MG63 (cell line): Measurements from ENCODE around the gene FLG. TPM values are rescaled to one million over a fixed set of nuclear protein-coding genes. Genes with fewer than 3 reads are reported as not detected.
"Not testable (repeated sequence)": the region's sequence is repeated elsewhere in the genome, so short reads cannot be mapped to it uniquely, and the experiment has no call there.

ENCODE experiments used
- DNase-seq: peaks from one replicate; pipeline ENCODE4 v3.0.0-alpha.2; 2020
- H3K27me3 ChIP-seq: fragments of 250-450 bp; sonication (Bioruptor Pico); 2 replicates; pipeline ENCODE4 v1.5.1; 2020; ENCODE audit warnings: mild to moderate bottlenecking, moderate library complexity
- H3K36me3 ChIP-seq: fragments of 250-450 bp; sonication (Bioruptor Pico); 2 replicates; pipeline ENCODE4 v1.5.1; 2020; ENCODE audit warnings: mild to moderate bottlenecking, moderate library complexity
- H3K4me3 ChIP-seq: fragments of 250-450 bp; sonication (Bioruptor Pico); 2 replicates; pipeline ENCODE4 v1.5.1; 2020; ENCODE audit warnings: mild to moderate bottlenecking, moderate library complexity
- H3K9me3 ChIP-seq: fragments of 250-450 bp; sonication (Bioruptor Pico); 2 replicates; pipeline ENCODE4 v1.5.1; 2020; ENCODE audit warnings: mild to moderate bottlenecking, moderate library complexity
- total RNA-seq: library from RNA; depleted of rRNA; stranded (reverse); fragments of >200 nt; shearing (Covaris generic); gene quantifications from 2 replicates; pipeline ENCODE4 v1.2.3, GENCODE V29; 2014; ENCODE audit warnings: low replicate concordance; rRNA removed

The FLG gene
- not detected in 2 replicates for total RNA-seq

DNA sequence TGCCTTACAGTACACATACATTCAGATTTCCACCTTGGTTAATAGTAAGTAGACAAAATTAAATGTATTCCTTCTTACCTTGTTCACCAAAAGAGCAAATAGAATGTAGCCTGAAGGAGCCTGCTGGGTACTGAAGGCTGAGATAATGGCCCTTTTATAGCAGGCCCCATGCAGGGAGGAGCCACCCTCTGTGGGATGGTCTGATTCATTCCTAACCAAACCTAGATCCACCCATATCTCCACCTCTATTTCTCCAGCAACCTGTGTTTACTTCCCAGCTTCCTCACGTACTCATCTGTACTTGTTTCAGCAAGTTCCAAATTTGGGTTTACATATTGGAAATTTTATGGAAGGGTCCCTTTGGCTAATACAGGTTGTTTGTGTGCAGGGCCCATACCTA, at the start of gene FLG:
FLG (minus strand) TSS at position 129 of the 400 bp plus-strand sequence. CDS start 9,783 bp downstream, outside the sequence.
- Histone ChIP-seq H3K27me3 (no peaks in the 10 kb centered on the region), H3K36me3 (no peaks in the 10 kb centered on the region), H3K9me3 (no peaks in the 10 kb centered on the region), H3K4me3 (no peak within 1 kb of the TSS)
- no peak for DNase-seq

DNA sequence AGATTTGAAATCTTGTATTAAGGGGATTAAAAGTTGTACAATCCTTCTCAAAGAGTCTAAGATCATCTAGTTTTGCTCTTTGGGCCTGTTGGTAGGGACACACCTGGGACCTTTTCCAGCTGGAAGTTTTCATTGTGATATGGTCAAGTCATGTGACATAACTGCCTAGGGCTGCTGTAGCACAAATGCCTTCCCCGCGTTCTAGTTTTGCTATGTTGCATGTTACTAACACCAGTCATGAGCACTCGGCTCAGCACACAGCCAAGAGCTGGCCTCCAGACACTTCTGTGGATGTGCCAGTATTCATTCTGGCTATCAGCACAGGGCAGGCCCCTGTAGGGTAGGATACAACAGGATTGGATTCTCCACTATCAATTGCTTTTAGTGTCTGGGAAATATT, 49.4 kb upstream of the FLG start:
- H3K9me3 ChIP-seq: 0 out of 2 replicates have a peak, but pooled peaks cover 1% of the 10 kb centered on the region
- no peak overlapping the region for H3K4me3 ChIP-seq
- DNase-seq: no peak
- H3K27me3 ChIP-seq: no peaks in the 10 kb centered on the region
- H3K36me3 ChIP-seq: no peaks in the 10 kb centered on the region

DNA sequence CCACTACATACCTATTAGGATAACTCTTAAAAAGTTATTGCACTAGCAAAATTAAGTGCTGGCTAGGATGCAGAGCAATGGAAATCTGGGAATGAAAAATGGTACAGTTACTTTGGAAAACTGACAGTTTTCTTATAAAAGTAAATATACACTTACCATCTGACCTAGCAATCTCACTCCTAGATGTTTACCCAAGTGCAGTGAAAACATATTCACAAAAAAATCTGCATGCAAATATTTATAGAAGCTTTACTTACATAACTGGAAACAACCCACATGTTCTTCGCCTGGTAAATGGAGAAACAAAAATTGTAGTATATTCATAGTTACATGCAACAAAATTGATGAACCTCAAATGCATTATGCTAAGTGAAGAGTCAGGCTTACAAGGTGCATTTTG, 47.6 kb upstream of the FLG start:
- Histone ChIP-seq H3K4me3 (no peak overlapping the region), H3K27me3 (no peaks in the 10 kb centered on the region), H3K9me3 (0 out of 2 replicates have a peak, but pooled peaks cover 2% of the 10 kb centered on the region), H3K36me3 (no peaks in the 10 kb centered on the region)
- DNase-seq: no peak

- H3K9me3 ChIP-seq: 0 out of 2 replicates have a peak, but pooled peaks cover 2% of the 10 kb centered on the region
- no peak overlapping the region for H3K4me3 ChIP-seq
- no peaks in the 10 kb centered on the region for H3K36me3 ChIP-seq
- H3K27me3 ChIP-seq: no peaks in the 10 kb centered on the region
- DNase-seq: no peak
Measured at GRCh38 chr1:152367436-152367835, 42.4 kb upstream of the FLG start.

DNA sequence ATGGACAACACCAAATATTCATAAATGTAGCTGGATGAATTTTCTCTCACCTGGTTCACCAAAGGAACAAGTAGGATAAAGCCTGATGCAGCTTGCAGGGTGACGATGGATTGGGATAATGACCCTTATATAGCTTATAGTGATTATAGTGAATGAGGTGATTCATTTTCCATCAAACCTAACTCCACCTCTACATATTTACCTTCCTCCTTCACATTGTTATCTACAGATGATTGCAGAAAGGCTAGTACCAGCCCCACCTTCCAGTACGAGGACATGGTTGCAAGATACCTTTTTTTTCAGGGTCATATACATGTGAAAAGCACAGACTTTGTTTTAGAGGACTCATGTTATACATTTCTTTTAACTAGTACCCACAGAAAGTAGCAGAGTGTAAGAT, 34.9 kb upstream of the FLG start, which contains the start of gene FLG2:
FLG2 (minus strand) TSS at position 101 of the 400 bp plus-strand sequence. CDS start 1,122 bp downstream, outside the sequence.
- no peaks in the 10 kb centered on the region for H3K9me3 ChIP-seq
- no peak for DNase-seq
- H3K27me3 ChIP-seq: no peaks in the 10 kb centered on the region; the same call in 1 of the 2 replicates
- no peak within 1 kb of the TSS for H3K4me3 ChIP-seq
- H3K36me3 ChIP-seq: no peaks in the 10 kb centered on the region

DNA sequence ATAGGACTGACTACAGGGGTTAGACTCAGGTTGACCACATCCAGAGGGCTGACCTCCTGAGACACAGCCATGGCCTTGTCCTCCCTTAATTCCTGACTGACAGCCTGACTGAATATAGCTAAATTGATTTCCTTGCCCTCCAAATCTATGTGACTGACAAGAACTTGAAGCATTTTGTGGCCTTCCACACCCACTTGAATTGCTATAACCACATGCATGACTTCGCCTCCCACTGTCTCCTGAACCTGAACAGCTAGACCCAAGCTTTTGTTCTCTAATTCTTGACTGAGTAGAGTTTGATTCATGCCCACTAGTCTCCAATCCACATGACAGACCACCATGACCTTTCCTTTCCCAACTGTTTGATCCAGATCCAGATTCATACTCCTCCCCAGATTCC, 31.7 kb upstream of the FLG start:
- DNase-seq: no peak
- Histone ChIP-seq H3K27me3 (no peaks in the 10 kb centered on the region; the same call in 1 of the 2 replicates), H3K9me3 (no peaks in the 10 kb centered on the region), H3K36me3 (no peaks in the 10 kb centered on the region), H3K4me3 (no peak overlapping the region)

GRCh38 chr1:152349611-152350010, 24.6 kb upstream of the FLG start:
- H3K36me3 ChIP-seq: no peaks in the 10 kb centered on the region
- H3K9me3 ChIP-seq: no peaks in the 10 kb centered on the region
- H3K27me3 ChIP-seq: peaks cover 8% of the 10 kb centered on the region
- no peak overlapping the region for H3K4me3 ChIP-seq
- DNase-seq: no peak

- Histone ChIP-seq H3K36me3 (no peaks in the 10 kb centered on the region), H3K9me3 (no peaks in the 10 kb centered on the region), H3K4me3 (no peak overlapping the region), H3K27me3 (peaks cover 10% of the 10 kb centered on the region)
- no peak for DNase-seq
Measured at GRCh38 chr1:152348447-152348846, 23.4 kb upstream of the FLG start.

DNA sequence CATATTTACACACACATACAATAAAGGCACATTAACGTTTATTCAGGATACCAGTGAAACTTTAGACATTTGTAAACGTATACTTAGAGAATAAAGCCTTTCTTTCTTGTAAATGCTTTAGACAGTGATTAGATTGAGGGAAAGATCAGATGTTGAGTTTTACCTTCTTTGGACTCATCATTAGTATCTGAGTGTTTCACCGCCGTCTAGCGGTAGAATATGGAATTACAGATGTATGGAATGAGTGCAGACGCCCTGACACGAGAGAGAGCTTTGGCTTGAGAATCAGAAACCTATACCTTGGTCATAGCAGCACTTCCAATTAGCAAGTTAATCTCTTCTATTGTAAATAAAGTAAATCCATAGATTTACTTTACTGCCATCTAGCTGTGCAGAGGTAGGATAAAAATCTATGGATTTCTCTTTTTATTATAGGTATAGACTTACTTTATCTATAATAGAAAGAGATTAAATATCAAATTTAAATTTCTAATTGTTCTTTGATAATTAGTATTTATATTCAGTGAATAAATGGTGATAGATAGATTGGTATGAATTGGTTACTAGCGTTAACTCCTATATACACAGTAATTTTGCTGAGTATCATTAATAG, 22.2 kb upstream of the FLG start:
- H3K27me3 ChIP-seq: peaks cover 10% of the 10 kb centered on the region
- H3K36me3 ChIP-seq: no peaks in the 10 kb centered on the region
- no peak overlapping the region for H3K4me3 ChIP-seq
- H3K9me3 ChIP-seq: no peaks in the 10 kb centered on the region
- DNase-seq: peak; percentile 8

DNA sequence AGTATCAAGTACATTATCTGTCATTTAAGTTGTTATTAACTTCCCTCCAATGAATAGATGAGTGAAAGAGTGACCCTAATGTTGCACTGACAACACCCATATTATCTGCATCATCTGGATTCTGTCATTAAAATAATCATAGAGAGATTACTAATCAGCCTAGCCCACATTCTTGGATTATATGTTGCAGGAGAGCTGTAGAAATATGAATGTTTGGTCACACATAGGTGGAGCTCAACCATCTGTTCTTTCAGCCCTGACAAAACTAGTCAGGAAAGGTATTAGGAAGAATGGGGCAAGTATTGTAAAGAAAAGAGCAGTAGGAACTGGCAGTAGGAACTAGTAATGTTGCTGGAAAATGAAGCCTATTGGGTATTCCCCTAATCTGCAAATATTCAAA, 19.4 kb upstream of the FLG start:
- Histone ChIP-seq H3K36me3 (no peaks in the 10 kb centered on the region), H3K9me3 (no peaks in the 10 kb centered on the region), H3K4me3 (no peak overlapping the region), H3K27me3 (peaks cover 10% of the 10 kb centered on the region)
- DNase-seq: no peak

DNA sequence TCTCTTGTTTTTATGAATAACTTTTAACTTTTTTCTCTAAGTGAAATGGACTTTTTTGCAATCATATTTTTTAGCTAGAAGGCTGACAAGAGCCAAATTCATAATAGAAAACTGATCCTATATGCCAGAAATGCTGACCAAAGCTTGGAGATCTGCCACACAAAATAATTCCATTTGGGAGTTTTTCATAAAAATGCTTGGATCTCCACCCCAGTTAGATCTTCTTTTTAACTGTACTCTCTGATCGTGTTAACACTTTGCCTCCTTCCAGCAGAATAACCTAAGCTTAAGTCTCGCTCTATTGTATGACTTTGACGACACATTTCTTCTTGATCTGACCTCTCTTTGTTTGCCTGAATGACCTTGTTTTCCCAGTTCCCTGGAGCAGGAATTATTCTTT, 18.0 kb upstream of the FLG start:
- Histone ChIP-seq H3K36me3 (no peaks in the 10 kb centered on the region), H3K4me3 (no peak overlapping the region), H3K9me3 (no peaks in the 10 kb centered on the region), H3K27me3 (peaks cover 10% of the 10 kb centered on the region)
- no peak for DNase-seq

GRCh38 chr1:152335399-152335798, 10.4 kb upstream of the FLG start:
- DNase-seq: no peak
- H3K9me3 ChIP-seq: no peaks in the 10 kb centered on the region
- no peak overlapping the region for H3K4me3 ChIP-seq

DNA sequence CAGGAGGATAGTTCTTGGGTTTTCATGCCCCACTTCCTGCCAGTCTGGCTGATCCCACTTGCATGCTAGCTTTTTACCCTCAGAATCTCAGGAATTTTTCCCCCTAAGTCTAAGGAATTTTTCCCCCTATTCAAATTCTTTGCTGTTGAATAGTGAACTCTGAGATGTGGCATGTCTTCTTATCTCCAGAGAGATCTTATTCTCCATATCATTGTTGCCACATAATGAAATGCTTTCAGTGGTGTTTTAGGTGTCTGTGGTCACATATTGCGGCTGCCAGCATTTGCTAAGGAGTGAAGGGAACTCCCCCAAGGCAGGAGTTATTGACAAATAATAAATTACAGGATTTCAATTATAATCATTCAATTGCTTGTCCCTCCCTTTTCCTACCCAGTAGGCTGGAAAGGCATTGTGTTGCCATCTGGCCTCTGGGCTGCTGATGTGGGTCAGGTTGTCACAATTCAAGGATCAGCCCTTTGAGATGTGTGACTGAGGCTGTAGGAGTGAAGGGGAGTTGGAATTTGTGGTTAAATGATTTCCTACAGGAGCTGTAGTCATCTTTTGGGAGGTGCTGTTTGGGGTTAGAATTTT, 3.9 kb upstream of the FLG start:
- H3K9me3 ChIP-seq: no peaks in the 10 kb centered on the region
- no peak for DNase-seq
- no peaks in the 10 kb centered on the region for H3K36me3 ChIP-seq

More at GRCh38 chr1:152335399-152335798, 10.4 kb upstream of the FLG start:
- Histone ChIP-seq H3K27me3 (no peaks in the 10 kb centered on the region), H3K36me3 (no peaks in the 10 kb centered on the region)

GRCh38 chr1:152313970-152314369, 11.1 kb downstream of the FLG start:
- DNase-seq: no peak
- Histone ChIP-seq H3K27me3 (no peaks in the 10 kb centered on the region), H3K36me3 (no peaks in the 10 kb centered on the region), H3K4me3 (no peak overlapping the region), H3K9me3 (no peaks in the 10 kb centered on the region)

More for the DNA sequence above, 3.9 kb upstream of the FLG start:
- Histone ChIP-seq H3K27me3 (no peaks in the 10 kb centered on the region), H3K4me3 (no peak overlapping the region)

DNA sequence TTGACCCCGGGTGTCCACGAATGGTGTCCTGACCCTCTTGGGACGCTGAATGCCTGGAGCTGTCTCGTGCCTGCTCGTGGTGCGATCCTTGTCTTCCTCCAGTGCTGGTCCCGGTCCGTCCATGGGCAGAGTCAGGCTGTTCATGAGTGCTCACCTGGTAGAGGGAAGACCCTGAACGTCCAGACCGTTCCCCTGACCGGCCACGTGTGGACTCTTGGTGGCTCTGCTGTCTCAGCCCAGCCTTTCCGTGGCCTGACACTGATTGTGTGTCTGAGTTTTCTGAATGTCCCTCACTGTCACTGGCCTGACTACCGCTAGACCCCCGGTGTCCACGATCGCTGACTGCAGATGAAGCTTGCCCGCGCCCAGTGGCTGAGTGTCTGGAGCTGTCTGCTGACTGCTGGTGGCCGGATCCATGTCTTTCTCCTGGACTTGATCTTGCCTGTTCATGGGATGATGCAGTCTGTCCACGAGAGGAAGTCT, 11.7 kb downstream of the FLG start:
- no peak overlapping the region for H3K4me3 ChIP-seq
- no peaks in the 10 kb centered on the region for H3K9me3 ChIP-seq
- no peaks in the 10 kb centered on the region for H3K27me3 ChIP-seq
- no peak for DNase-seq
- H3K36me3 ChIP-seq: no peaks in the 10 kb centered on the region

GRCh38 chr1:152312169-152312568, 12.9 kb downstream of the FLG start:
- DNase-seq, H3K9me3 ChIP-seq, H3K27me3 ChIP-seq, H3K36me3 ChIP-seq, H3K4me3 ChIP-seq: not testable (repeated sequence)

DNA sequence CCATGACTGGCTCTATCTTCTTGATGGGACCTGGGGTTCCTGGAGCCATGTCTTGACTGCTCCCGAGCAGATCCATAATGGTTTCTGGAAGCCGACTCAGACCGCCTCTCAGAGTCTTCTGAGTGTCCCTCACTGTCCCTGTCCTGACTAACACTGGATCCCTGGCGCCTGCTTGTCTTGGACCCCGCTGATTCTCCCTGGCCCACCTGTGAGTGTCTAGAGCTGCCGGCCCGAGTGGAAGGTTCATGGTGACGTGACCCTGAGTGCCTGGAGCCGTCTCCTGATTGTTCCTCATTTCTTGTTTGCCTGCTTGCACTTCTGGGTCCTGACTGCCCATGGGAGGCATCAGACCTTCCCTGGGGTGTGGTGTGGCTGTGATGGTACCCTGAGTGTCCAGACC, 15.1 kb downstream of the FLG start:
- no peaks in the 10 kb centered on the region for H3K9me3 ChIP-seq
- no peak for DNase-seq
- no peaks in the 10 kb centered on the region for H3K36me3 ChIP-seq
- no peaks in the 10 kb centered on the region for H3K27me3 ChIP-seq
- no peak overlapping the region for H3K4me3 ChIP-seq
